ENCODE data around the gene LRBA. TPM values are rescaled to one million over a fixed set of nuclear protein-coding genes. Genes with fewer than 3 reads are reported as not detected.

LRBA gene
- total and polyA plus RNA-seq, 2 of the 4 experiments (the other 2 are of a cell fraction): 10.2 to 51.6 TPM

DNA sequence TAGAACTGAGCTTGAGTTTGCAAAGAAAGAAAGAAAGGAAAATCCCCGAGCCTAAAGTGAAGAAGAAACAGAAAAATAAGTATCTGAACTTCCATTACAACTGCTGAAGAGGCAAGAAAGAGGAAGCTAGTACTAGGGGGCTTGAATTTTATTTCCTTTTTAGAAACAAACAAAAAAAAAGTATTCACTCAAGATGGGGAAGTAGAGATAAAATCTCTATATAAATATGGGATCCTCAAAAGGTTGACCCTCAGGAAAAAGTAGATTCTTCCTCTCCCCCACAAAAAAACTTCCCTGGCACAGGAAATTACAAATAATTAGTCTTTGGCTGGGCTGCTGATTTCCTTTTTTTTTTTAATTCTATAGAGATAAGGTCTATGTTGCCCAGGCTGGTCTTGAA, 16.0 kb downstream of the LRBA start:
- Histone ChIP-seq H3K9me1 (ENCODE audit: insufficient read depth, low read length) (no peaks in the 10 kb centered on the region), H3K4me1 (ENCODE audit: control insufficient read depth, insufficient read depth, low read length) (no peaks in the 10 kb centered on the region), H4K8ac (ENCODE audit: low read depth in 2 of 2, low read length in 2 of 2) (no peak overlapping the region), H3K56ac (ENCODE audit: extremely low read depth, insufficient read depth, low read length) (no peak overlapping the region), H4K20me1 (ENCODE audit: insufficient read depth, low read length) (no peaks in the 10 kb centered on the region), H4K91ac (ENCODE audit: insufficient read depth, low read depth, low read length) (no peak overlapping the region), H4K5ac (ENCODE audit: low read depth, low read length) (no peak overlapping the region), H3K4me2 (ENCODE audit: low read depth, low read length) (no peak overlapping the region), H3K27me3 (ENCODE audit: control insufficient read depth, insufficient read depth, low read length) (no peaks in the 10 kb centered on the region), H3K23ac (ENCODE audit: low read depth, low read length) (no peak overlapping the region), H2AK9ac (replicated peaks; ENCODE audit: low read depth, low read length, poor library complexity) (no peak overlapping the region), H3K18ac (ENCODE audit: low read depth, low read length) (no peak overlapping the region), H3K36me3 (ENCODE audit: control insufficient read depth, insufficient read depth, low read length) (no peaks in the 10 kb centered on the region), H3K4ac (ENCODE audit: low read depth, low read length) (no peak overlapping the region), H2BK20ac (ENCODE audit: low read depth, low read length) (no peak overlapping the region), H2AFZ (replicated peaks; ENCODE audit: low read length, poor library complexity) (no peak overlapping the region), H2AK5ac (ENCODE audit: low read depth, low read length) (no peak overlapping the region), H2BK120ac (ENCODE audit: low read depth, low read length) (no peak overlapping the region), H3K27ac (ENCODE audit: insufficient read depth, low read length) (no peak overlapping the region), H3K79me1 (ENCODE audit: low read depth in 1 of 2, low read length in 2 of 2) (peaks cover 9 to 15% of the 10 kb centered on the region in 2 experiments; a peak in 3 of 4 replicates), H3K9ac (ENCODE audit: low read depth, low read length) (no peak overlapping the region), H2BK15ac (ENCODE audit: low read depth, low read length) (no peak overlapping the region), H3K9me3 (ENCODE audit: control insufficient read depth, insufficient read depth, low read length) (no peaks in the 10 kb centered on the region), H2BK5ac (ENCODE audit: low read depth, low read length, poor library complexity, severe bottlenecking) (no peak overlapping the region), H3K4me3 (ENCODE audit: insufficient read depth, low read depth, low read length) (no peak overlapping the region), H3K14ac (replicated peaks; ENCODE audit: low read depth, low read length) (no peak overlapping the region)
- TF ChIP-seq MAZ (IDR thresholded peaks at IDR 0.05; ENCODE audit: borderline replicate concordance, low read depth, low read length): no peak
- TF ChIP-seq ELK1 (IDR thresholded peaks at IDR 0.05; ENCODE audit: borderline replicate concordance, low read depth, low read length): no peak
- no peak for TF ChIP-seq RCOR1 (IDR thresholded peaks at IDR 0.05; ENCODE audit: insufficient replicate concordance, low read length)
- no peak for TF ChIP-seq CTCF (conservative IDR thresholded peaks at IDR 0.05; ENCODE audit: low read depth, low read length)
- no peak for TF ChIP-seq SMC3 (IDR thresholded peaks at IDR 0.05; ENCODE audit: low read depth, low read length)
- no peak for TF ChIP-seq MAFK (IDR thresholded peaks at IDR 0.05; ENCODE audit: low read depth, low read length)
- TF ChIP-seq CEBPB (IDR thresholded peaks at IDR 0.05; ENCODE audit: low read depth, low read length): no peak
- TF ChIP-seq RFX5 (IDR thresholded peaks at IDR 0.05; ENCODE audit: low read depth, low read length): no peak
- TF ChIP-seq POLR2A (IDR thresholded peaks at IDR 0.05; ENCODE audit: low read depth, low read length): no peak
- in situ Hi-C loops (cut with MboI; ENCODE audit: low sequenced_read_pairs): no loop called here
- DNase-seq (no peak), ATAC-seq (ENCODE audit: low read depth) (no peak)
- dilution Hi-C loops (cut with HindIII; ENCODE audit: low sequenced_read_pairs, unreplicated experiment): no loop called here
- BruUV-seq (replicated peaks): no TSS peak
- WGBS, 2 experiments (ENCODE audit: extremely low coverage in 2 of 2, insufficient read length in 1 of 2): no CpG with 5 or more reads among the region's 1 CpG
- ChIA-PET POLR2A (ENCODE audit: unreplicated experiment) (no interaction called here), CTCF (no interaction called here)
- intact Hi-C loops (cut with micrococcal nuclease): no loop called here
